ENCODE results near the gene PEX11G. TPM values are rescaled to one million over a fixed set of nuclear protein-coding genes. Genes with fewer than 3 reads are reported as not detected.

PEX11G gene
- total RNA-seq (2014; rRNA removed; shearing (Covaris generic)) = 0.36 and 3.2 TPM in 2 replicates

- DNase-seq (ENCODE audit: low read depth) = peak; percentile 81
These were observed at the start of gene PEX11G for GRCh38 chr19:7488736-7489353. TSS of gene PEX11G (minus strand) at chr19:7489035. CDS start at chr19:7489010, 25 bp downstream.

- DNase-seq (ENCODE audit: low read depth) = no peak
These were observed 47.3 kb upstream of the PEX11G start for GRCh38 chr19:7535998-7536695.

GRCh38 chr19:7535047-7535997, 46.5 kb upstream of the PEX11G start, which contains the start of gene PNPLA6:
TSS of gene PNPLA6 (plus strand) at chr19:7535717. CDS start at chr19:7535789, 72 bp downstream.
- DNase-seq (ENCODE audit: low read depth) = peak; percentile 90

GRCh38 chr19:7534531-7535046, 45.8 kb upstream of the PEX11G start:
- peak; percentile 86 for DNase-seq (ENCODE audit: low read depth)

GRCh38 chr19:7533925-7534480, 45.2 kb upstream of the PEX11G start:
- peak; percentile 88 for DNase-seq (ENCODE audit: low read depth)

GRCh38 chr19:7533281-7533885, 44.5 kb upstream of the PEX11G start:
- DNase-seq (ENCODE audit: low read depth) = peak; percentile 67

GRCh38 chr19:7529610-7530490, 41.0 kb upstream of the PEX11G start:
- no peak for DNase-seq (ENCODE audit: low read depth)

- no peak for DNase-seq (ENCODE audit: low read depth)
These were observed 40.4 kb upstream of the PEX11G start for GRCh38 chr19:7529246-7529600.

- DNase-seq (ENCODE audit: low read depth) = no peak
These were observed 39.8 kb upstream of the PEX11G start for GRCh38 chr19:7528522-7529245.

- DNase-seq (ENCODE audit: low read depth) = no peak
These were observed 39.3 kb upstream of the PEX11G start for GRCh38 chr19:7528192-7528519.

- no peak for DNase-seq (ENCODE audit: low read depth)
These were observed 38.8 kb upstream of the PEX11G start for GRCh38 chr19:7527516-7528191.

GRCh38 chr19:7526059-7526929, 37.5 kb upstream of the PEX11G start:
- DNase-seq (ENCODE audit: low read depth) = no peak

GRCh38 chr19:7524992-7525739, 36.3 kb upstream of the PEX11G start:
- DNase-seq (ENCODE audit: low read depth) = no peak

- DNase-seq (ENCODE audit: low read depth) = no peak
These were observed 35.7 kb upstream of the PEX11G start for GRCh38 chr19:7524523-7524922.

- DNase-seq (ENCODE audit: low read depth) = no peak
These were observed 34.3 kb upstream of the PEX11G start for GRCh38 chr19:7522923-7523667.

- DNase-seq (ENCODE audit: low read depth) = peak; percentile 94
These were observed 33.5 kb upstream of the PEX11G start, which contains the start of gene MCOLN1 for GRCh38 chr19:7522072-7522922. TSS of gene MCOLN1 (plus strand) at chr19:7522624. CDS start at chr19:7522751, 127 bp downstream.

All from RPMI7951 (cell line).